Stimulated activated naive CD8-positive, alpha-beta T cell treated with anti-CD3 and anti-CD28 coated beads, Interleukin-15, amount 100 ng/mL, for 72 hours (primary cell): ENCODE results near the gene LGALS9.

Experiments
- ATAC-seq: fragments of 150-1000 bp; cut with Tn5 transposase; 2 replicates; pipeline ENCODE4 v1.10.0; 2021; ENCODE audit warnings: mild to moderate bottlenecking, moderate library complexity
- DNase-seq, 2 donors: peaks; one replicate each; pipeline ENCODE4 v3.0.0; 2021 to 2022
- H3K27ac Mint-ChIP-seq, 2 donors: one replicate each; pipeline ENCODE4 v1.8.0; 2022; ENCODE audit warnings: mild to moderate bottlenecking in 2 of 2, mixed read lengths in 2 of 2, moderate library complexity in 2 of 2
- H3K27me3 Mint-ChIP-seq: one replicate; pipeline ENCODE4 v1.8.0; 2022; ENCODE audit warnings: mixed read lengths
- H3K4me1 Mint-ChIP-seq: one replicate; pipeline ENCODE4 v1.8.0; 2022; ENCODE audit warnings: mild to moderate bottlenecking, mixed read lengths
- H3K4me3 Mint-ChIP-seq, 2 donors: one replicate each; pipeline ENCODE4 v1.8.0; 2022; ENCODE audit warnings: mild to moderate bottlenecking in 2 of 2, mixed read lengths in 2 of 2, moderate library complexity in 1 of 2
- H3K9me3 Mint-ChIP-seq, 2 donors: one replicate each; pipeline ENCODE4 v1.8.0; 2022; ENCODE audit warnings: mixed read lengths in 2 of 2

The LGALS9 gene

GRCh38 chr17:27598337-27599050 lies 32.5 kb upstream of the LGALS9 start:
- DNase-seq (no peak), ATAC-seq (no peak)
- H3K27ac Mint-ChIP-seq: no peak overlapping the region
- no peaks in the 10 kb centered on the region for H3K9me3 Mint-ChIP-seq
- H3K27me3 Mint-ChIP-seq: no peaks in the 10 kb centered on the region
- H3K4me1 Mint-ChIP-seq: peaks cover 48% of the 10 kb centered on the region
- H3K4me3 Mint-ChIP-seq: no peak overlapping the region

GRCh38 chr17:27600471-27600870 lies 30.5 kb upstream of the LGALS9 start:
- ATAC-seq (no peak), DNase-seq (no peak)
- Mint-ChIP-seq H3K9me3 (no peaks in the 10 kb centered on the region), H3K4me3 (no peak overlapping the region), H3K27me3 (no peaks in the 10 kb centered on the region), H3K4me1 (peaks cover 33% of the 10 kb centered on the region), H3K27ac (no peak overlapping the region)

GRCh38 chr17:27601069-27601974 lies 29.7 kb upstream of the LGALS9 start:
- Mint-ChIP-seq H3K27ac (peak overlapping the region in 1 of 2 donors; percentile 78), H3K27me3 (no peaks in the 10 kb centered on the region), H3K9me3 (no peaks in the 10 kb centered on the region), H3K4me3 (no peak overlapping the region), H3K4me1 (peaks cover 27% of the 10 kb centered on the region)
- peak; percentile 41 for ATAC-seq
- peak; percentile 74 to 80 for DNase-seq

- ATAC-seq (no peak), DNase-seq (no peak)
- no peaks in the 10 kb centered on the region for H3K27me3 Mint-ChIP-seq
- peaks cover 27% of the 10 kb centered on the region for H3K4me1 Mint-ChIP-seq
- no peaks in the 10 kb centered on the region for H3K9me3 Mint-ChIP-seq
- H3K4me3 Mint-ChIP-seq: no peak overlapping the region
- no peak overlapping the region for H3K27ac Mint-ChIP-seq
Observed at GRCh38 chr17:27601975-27602302, 29.0 kb upstream of the LGALS9 start.

GRCh38 chr17:27602721-27603420 lies 28.1 kb upstream of the LGALS9 start:
- Mint-ChIP-seq H3K27ac (no peak overlapping the region), H3K9me3 (no peaks in the 10 kb centered on the region), H3K4me3 (no peak overlapping the region), H3K4me1 (peaks cover 27% of the 10 kb centered on the region), H3K27me3 (no peaks in the 10 kb centered on the region)
- no peak for ATAC-seq
- DNase-seq: peak; percentile 60 to 62

GRCh38 chr17:27603421-27603770 lies 27.6 kb upstream of the LGALS9 start:
- DNase-seq (no peak), ATAC-seq (no peak)
- Mint-ChIP-seq H3K27ac (no peak overlapping the region), H3K4me1 (peaks cover 27% of the 10 kb centered on the region), H3K4me3 (no peak overlapping the region), H3K27me3 (no peaks in the 10 kb centered on the region), H3K9me3 (no peaks in the 10 kb centered on the region)

- no peak for ATAC-seq
- H3K27ac Mint-ChIP-seq: peak overlapping the region in 1 of 2 donors; percentile 42
- no peaks in the 10 kb centered on the region for H3K27me3 Mint-ChIP-seq
Observed at GRCh38 chr17:27603880-27604794, 26.9 kb upstream of the LGALS9 start.

GRCh38 chr17:27605409-27605808 lies 25.6 kb upstream of the LGALS9 start:
- no peaks in the 10 kb centered on the region for H3K27me3 Mint-ChIP-seq
- H3K27ac Mint-ChIP-seq: no peak overlapping the region
- no peak overlapping the region for H3K4me3 Mint-ChIP-seq
- H3K9me3 Mint-ChIP-seq: no peaks in the 10 kb centered on the region
- H3K4me1 Mint-ChIP-seq: peaks cover 21% of the 10 kb centered on the region
- no peak for ATAC-seq
- no peak for DNase-seq

More at GRCh38 chr17:27603880-27604794, 26.9 kb upstream of the LGALS9 start:
- H3K4me1 Mint-ChIP-seq: peaks cover 27% of the 10 kb centered on the region
- DNase-seq: no peak
- no peaks in the 10 kb centered on the region for H3K9me3 Mint-ChIP-seq
- no peak overlapping the region for H3K4me3 Mint-ChIP-seq

GRCh38 chr17:27607521-27608091 lies 23.4 kb upstream of the LGALS9 start:
- ATAC-seq (no peak), DNase-seq (no peak)
- Mint-ChIP-seq H3K4me3 (no peak overlapping the region), H3K27me3 (no peaks in the 10 kb centered on the region), H3K9me3 (no peaks in the 10 kb centered on the region), H3K4me1 (peaks cover 22% of the 10 kb centered on the region), H3K27ac (peak overlapping the region in 1 of 2 donors; percentile 71)

- Mint-ChIP-seq H3K9me3 (no peaks in the 10 kb centered on the region), H3K27me3 (no peaks in the 10 kb centered on the region), H3K27ac (peak overlapping the region in 1 of 2 donors; percentile 71), H3K4me1 (peaks cover 14% of the 10 kb centered on the region), H3K4me3 (no peak overlapping the region)
- DNase-seq (no peak), ATAC-seq (peak; percentile 23)
Observed at GRCh38 chr17:27608328-27609230, 22.4 kb upstream of the LGALS9 start.

GRCh38 chr17:27609611-27610303 lies 21.2 kb upstream of the LGALS9 start:
- DNase-seq (no peak), ATAC-seq (no peak)
- Mint-ChIP-seq H3K4me3 (no peak overlapping the region), H3K27me3 (no peaks in the 10 kb centered on the region), H3K9me3 (no peaks in the 10 kb centered on the region), H3K4me1 (peaks cover 14% of the 10 kb centered on the region), H3K27ac (peak overlapping the region in 1 of 2 donors; percentile 63)

GRCh38 chr17:27610304-27610677 lies 20.7 kb upstream of the LGALS9 start:
- Mint-ChIP-seq H3K27ac (no peak overlapping the region), H3K4me1 (peaks cover 19% of the 10 kb centered on the region), H3K9me3 (no peaks in the 10 kb centered on the region), H3K4me3 (no peak overlapping the region), H3K27me3 (no peaks in the 10 kb centered on the region)
- DNase-seq (no peak), ATAC-seq (no peak)

- no peak for ATAC-seq
- H3K4me1 Mint-ChIP-seq: peaks cover 38% of the 10 kb centered on the region
- no peak overlapping the region for H3K27ac Mint-ChIP-seq
- H3K4me3 Mint-ChIP-seq: no peak overlapping the region
- H3K27me3 Mint-ChIP-seq: no peaks in the 10 kb centered on the region
- DNase-seq: no peak
- no peaks in the 10 kb centered on the region for H3K9me3 Mint-ChIP-seq
Observed at GRCh38 chr17:27612160-27612770, 18.7 kb upstream of the LGALS9 start.
